Measurements from ENCODE around the gene SCGB1D1.

- TF ChIP-seq MAZ (IDR thresholded peaks at IDR 0.05; ENCODE audit: borderline replicate concordance, low read depth, low read length): no peak
- no peak for TF ChIP-seq CTCF (IDR thresholded peaks at IDR 0.05)
- TF ChIP-seq POLR2A (IDR thresholded peaks at IDR 0.05; ENCODE audit: low read length): no peak
- TF ChIP-seq HOXB5 (CRISPR knock-in tag; IDR thresholded peaks at IDR 0.05): no peak
- TF ChIP-seq CEBPB (IDR thresholded peaks at IDR 0.05): no peak
- TF ChIP-seq ELK1 (IDR thresholded peaks at IDR 0.05; ENCODE audit: low read depth, low read length): no peak
- no peak for TF ChIP-seq POLR2AphosphoS2 (conservative IDR thresholded peaks at IDR 0.05; ENCODE audit: low read length)
These were observed 45.3 kb upstream of the SCGB1D1 start for GRCh38 chr11:62144641-62145255.
